ENCODE measurements around the gene KIF11.

- no peak for TF ChIP-seq CTCF (IDR thresholded peaks at IDR 0.05)
- no peak for TF ChIP-seq POLR2A (IDR thresholded peaks at IDR 0.05)
- no peak for TF ChIP-seq POLR2AphosphoS5 (IDR thresholded peaks at IDR 0.05)
These were observed 99.2 kb downstream of the KIF11 start for GRCh38 chr10:92692080-92692671.

All from transverse colon (tissue), 4 donors.